Measurements from ENCODE around the gene MYO3A. TPM values are rescaled to one million over a fixed set of nuclear protein-coding genes. Genes with fewer than 3 reads are reported as not detected.

MYO3A gene
- polyA plus RNA-seq, 1 donor (not counting 4 experiments of a cell fraction or from before 2014, with no cell fraction given): not detected

DNA sequence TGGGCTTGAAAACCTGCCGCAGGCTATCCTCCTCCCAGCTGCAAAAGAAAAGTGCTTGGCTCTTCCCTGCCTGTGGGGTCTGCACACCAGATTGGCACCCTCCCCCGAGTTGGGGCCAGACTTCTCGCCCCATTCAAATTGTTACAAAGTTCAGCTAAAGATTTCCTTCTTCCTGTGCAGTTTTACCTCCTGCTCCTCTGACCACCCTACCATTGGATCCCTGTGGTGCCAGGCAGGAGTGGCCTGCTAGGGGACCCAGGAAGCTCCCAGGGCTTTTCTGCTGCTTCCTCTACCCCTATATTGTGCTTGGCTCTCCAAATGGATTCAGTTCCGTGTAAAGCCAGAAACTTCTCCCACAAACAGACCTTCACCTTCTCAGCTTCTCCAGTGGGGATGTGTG is 147.4 kb downstream of the MYO3A start:
- H3K27me3 ChIP-seq (ENCODE audit: control insufficient read depth, extremely low read depth, insufficient read depth, low read length): no peaks in the 10 kb centered on the region
- TF ChIP-seq, protein P1, sequence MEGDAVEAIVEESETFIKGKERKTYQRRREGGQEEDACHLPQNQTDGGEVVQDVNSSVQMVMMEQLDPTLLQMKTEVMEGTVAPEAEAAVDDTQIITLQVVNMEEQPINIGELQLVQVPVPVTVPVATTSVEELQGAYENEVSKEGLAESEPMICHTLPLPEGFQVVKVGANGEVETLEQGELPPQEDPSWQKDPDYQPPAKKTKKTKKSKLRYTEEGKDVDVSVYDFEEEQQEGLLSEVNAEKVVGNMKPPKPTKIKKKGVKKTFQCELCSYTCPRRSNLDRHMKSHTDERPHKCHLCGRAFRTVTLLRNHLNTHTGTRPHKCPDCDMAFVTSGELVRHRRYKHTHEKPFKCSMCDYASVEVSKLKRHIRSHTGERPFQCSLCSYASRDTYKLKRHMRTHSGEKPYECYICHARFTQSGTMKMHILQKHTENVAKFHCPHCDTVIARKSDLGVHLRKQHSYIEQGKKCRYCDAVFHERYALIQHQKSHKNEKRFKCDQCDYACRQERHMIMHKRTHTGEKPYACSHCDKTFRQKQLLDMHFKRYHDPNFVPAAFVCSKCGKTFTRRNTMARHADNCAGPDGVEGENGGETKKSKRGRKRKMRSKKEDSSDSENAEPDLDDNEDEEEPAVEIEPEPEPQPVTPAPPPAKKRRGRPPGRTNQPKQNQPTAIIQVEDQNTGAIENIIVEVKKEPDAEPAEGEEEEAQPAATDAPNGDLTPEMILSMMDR (optimal IDR thresholded peaks at IDR 0.05 in 1 of 3, IDR thresholded peaks at IDR 0.05 in 1 of 3, conservative IDR thresholded peaks at IDR 0.05 in 1 of 3; ENCODE audit: extremely low read depth in 1 of 3, insufficient read depth in 2 of 3, low read length in 3 of 3): no peak
- no peak for TF ChIP-seq EZH2 (IDR thresholded peaks at IDR 0.05; ENCODE audit: low read length)
- no peak for FAIRE-seq
- no peaks in the 10 kb centered on the region for H3K9me1 ChIP-seq (ENCODE audit: control insufficient read depth, extremely low read depth, insufficient read depth, low read length)
- no peak overlapping the region for H3K27ac ChIP-seq (ENCODE audit: control insufficient read depth, insufficient read depth, low read length)
- no peak overlapping the region for H2AFZ ChIP-seq (ENCODE audit: control insufficient read depth, low read length)
- no peaks in the 10 kb centered on the region for H3K9me3 ChIP-seq (ENCODE audit: control insufficient read depth, low read depth, low read length)
- H3K4me3 ChIP-seq (ENCODE audit: control insufficient read depth in 2 of 3, extremely low read depth in 1 of 3, insufficient read depth in 2 of 3, low read depth in 1 of 3, low read length in 3 of 3): no peak overlapping the region
- no peaks in the 10 kb centered on the region for H3K4me1 ChIP-seq (ENCODE audit: control insufficient read depth, extremely low read depth, insufficient read depth, low read length)
- H3K9ac ChIP-seq (ENCODE audit: control insufficient read depth, extremely low read depth, insufficient read depth, low read length): no peak overlapping the region
- H3K4me2 ChIP-seq (ENCODE audit: control insufficient read depth, extremely low read depth, insufficient read depth, low read depth, low read length): no peak overlapping the region
- dilution Hi-C loops (cut with MboI; ENCODE audit: extremely low pct_ligation_motif_present, low sequenced_read_pairs): no loop called here
- no peaks in the 10 kb centered on the region for H3K79me2 ChIP-seq (ENCODE audit: control insufficient read depth, insufficient read depth, low read length)
- no peaks in the 10 kb centered on the region for H4K20me1 ChIP-seq (ENCODE audit: control insufficient read depth, extremely low read depth, insufficient read depth, low read length)
- DNase-seq (ENCODE audit: low read depth, low spot score): no peak
- no peaks in the 10 kb centered on the region for H3K36me3 ChIP-seq (ENCODE audit: control insufficient read depth in 2 of 2, extremely low read depth in 1 of 2, insufficient read depth in 2 of 2, low read length in 2 of 2)

DNA sequence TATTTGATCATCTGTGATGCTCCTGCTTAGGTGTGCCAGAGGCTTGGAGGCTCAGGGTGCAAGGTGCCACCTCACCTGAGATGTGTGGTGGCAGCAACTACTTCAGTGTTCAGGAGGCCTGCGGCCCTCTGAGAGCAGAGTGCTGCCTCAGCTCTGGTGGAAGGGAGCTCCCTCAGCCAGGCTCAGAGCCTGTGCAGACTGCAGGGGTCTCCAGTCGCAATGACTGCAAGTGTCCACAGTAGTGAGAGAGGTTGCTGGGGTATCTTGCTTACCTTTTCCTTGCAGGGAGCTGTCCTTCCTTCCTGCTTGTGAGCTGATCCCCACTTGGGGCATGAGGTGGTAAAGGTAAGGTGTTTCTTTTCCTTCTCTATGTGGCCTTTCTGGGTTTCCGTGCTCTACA is 151.5 kb downstream of the MYO3A start:
- H3K4me2 ChIP-seq (ENCODE audit: control insufficient read depth, extremely low read depth, insufficient read depth, low read depth, low read length): no peak overlapping the region
- no peak overlapping the region for H3K9ac ChIP-seq (ENCODE audit: control insufficient read depth, extremely low read depth, insufficient read depth, low read length)
- H3K4me1 ChIP-seq (ENCODE audit: control insufficient read depth, extremely low read depth, insufficient read depth, low read length): no peaks in the 10 kb centered on the region
- H3K27ac ChIP-seq (ENCODE audit: control insufficient read depth, insufficient read depth, low read length): no peak overlapping the region
- no peak overlapping the region for H3K4me3 ChIP-seq (ENCODE audit: control insufficient read depth in 2 of 3, extremely low read depth in 1 of 3, insufficient read depth in 2 of 3, low read depth in 1 of 3, low read length in 3 of 3)
- FAIRE-seq (no peak), DNase-seq (ENCODE audit: low read depth, low spot score) (no peak)
- no peaks in the 10 kb centered on the region for H3K9me3 ChIP-seq (ENCODE audit: control insufficient read depth, low read depth, low read length)
- H3K27me3 ChIP-seq (ENCODE audit: control insufficient read depth, extremely low read depth, insufficient read depth, low read length): no peaks in the 10 kb centered on the region
- H3K9me1 ChIP-seq (ENCODE audit: control insufficient read depth, extremely low read depth, insufficient read depth, low read length): no peaks in the 10 kb centered on the region
- no peaks in the 10 kb centered on the region for H3K36me3 ChIP-seq (ENCODE audit: control insufficient read depth in 2 of 2, extremely low read depth in 1 of 2, insufficient read depth in 2 of 2, low read length in 2 of 2)
- no peaks in the 10 kb centered on the region for H4K20me1 ChIP-seq (ENCODE audit: control insufficient read depth, extremely low read depth, insufficient read depth, low read length)
- H3K79me2 ChIP-seq (ENCODE audit: control insufficient read depth, insufficient read depth, low read length): no peaks in the 10 kb centered on the region
- H2AFZ ChIP-seq (ENCODE audit: control insufficient read depth, low read length): no peak overlapping the region
- no peak for TF ChIP-seq EZH2 (IDR thresholded peaks at IDR 0.05; ENCODE audit: low read length)
- TF ChIP-seq, protein P1 (optimal IDR thresholded peaks at IDR 0.05 in 1 of 3, IDR thresholded peaks at IDR 0.05 in 1 of 3, conservative IDR thresholded peaks at IDR 0.05 in 1 of 3; ENCODE audit: extremely low read depth in 1 of 3, insufficient read depth in 2 of 3, low read length in 3 of 3): no peak
- dilution Hi-C loops (cut with MboI; ENCODE audit: extremely low pct_ligation_motif_present, low sequenced_read_pairs): no loop called here
